ENCODE measurements around the gene TICAM1. TPM values are rescaled to one million over a fixed set of nuclear protein-coding genes. Genes with fewer than 3 reads are reported as not detected.
"Not testable (repeated sequence)": the region's sequence is repeated elsewhere in the genome, so short reads cannot be mapped to it uniquely, and the experiment has no call there.

TICAM1 gene
- total and polyA plus RNA-seq, 7 donors: 3.9 to 49.0 (median 5.3) TPM

- Histone ChIP-seq H3K27ac (no peak overlapping the region), H3K27me3 (no peaks in the 10 kb centered on the region), H3K4me3 (no peak overlapping the region), H3K9me3 (no peaks in the 10 kb centered on the region), H3K4me1 (peaks cover 0 to 15% (median 6%) of the 10 kb centered on the region in 4 donors), H3K36me3 (no peaks in the 10 kb centered on the region)
- no peak for DNase-seq
- WGBS, 2 donors: 83 to 88% methylated on average over 6 of the region's 6 CpGs
- TF ChIP-seq POLR2A (IDR thresholded peaks at IDR 0.05) (no peak), EP300 (IDR thresholded peaks at IDR 0.05) (no peak), POLR2AphosphoS5 (IDR thresholded peaks at IDR 0.05) (no peak)
- TF ChIP-seq, protein P1, sequence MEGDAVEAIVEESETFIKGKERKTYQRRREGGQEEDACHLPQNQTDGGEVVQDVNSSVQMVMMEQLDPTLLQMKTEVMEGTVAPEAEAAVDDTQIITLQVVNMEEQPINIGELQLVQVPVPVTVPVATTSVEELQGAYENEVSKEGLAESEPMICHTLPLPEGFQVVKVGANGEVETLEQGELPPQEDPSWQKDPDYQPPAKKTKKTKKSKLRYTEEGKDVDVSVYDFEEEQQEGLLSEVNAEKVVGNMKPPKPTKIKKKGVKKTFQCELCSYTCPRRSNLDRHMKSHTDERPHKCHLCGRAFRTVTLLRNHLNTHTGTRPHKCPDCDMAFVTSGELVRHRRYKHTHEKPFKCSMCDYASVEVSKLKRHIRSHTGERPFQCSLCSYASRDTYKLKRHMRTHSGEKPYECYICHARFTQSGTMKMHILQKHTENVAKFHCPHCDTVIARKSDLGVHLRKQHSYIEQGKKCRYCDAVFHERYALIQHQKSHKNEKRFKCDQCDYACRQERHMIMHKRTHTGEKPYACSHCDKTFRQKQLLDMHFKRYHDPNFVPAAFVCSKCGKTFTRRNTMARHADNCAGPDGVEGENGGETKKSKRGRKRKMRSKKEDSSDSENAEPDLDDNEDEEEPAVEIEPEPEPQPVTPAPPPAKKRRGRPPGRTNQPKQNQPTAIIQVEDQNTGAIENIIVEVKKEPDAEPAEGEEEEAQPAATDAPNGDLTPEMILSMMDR (IDR thresholded peaks at IDR 0.05): no peak
- intact Hi-C loops (cut with DNase I): no loop called here
Observed at GRCh38 chr19:4806384-4806783, 25.1 kb downstream of the TICAM1 start.

GRCh38 chr19:4805140-4805539 is 26.4 kb downstream of the TICAM1 start:
- H3K9me3 ChIP-seq; DNase-seq; H3K27ac ChIP-seq; H3K36me3 ChIP-seq; H3K4me3 ChIP-seq; H3K27me3 ChIP-seq; intact Hi-C loops (cut with DNase I): not testable (repeated sequence)
- H3K4me1 ChIP-seq: peaks cover 0 to 15% (median 6%) of the 10 kb centered on the region in 4 donors
- 90 to 96% methylated on average over 6 of the region's 6 CpGs for whole genome bisulfite sequencing, 2 donors

DNA sequence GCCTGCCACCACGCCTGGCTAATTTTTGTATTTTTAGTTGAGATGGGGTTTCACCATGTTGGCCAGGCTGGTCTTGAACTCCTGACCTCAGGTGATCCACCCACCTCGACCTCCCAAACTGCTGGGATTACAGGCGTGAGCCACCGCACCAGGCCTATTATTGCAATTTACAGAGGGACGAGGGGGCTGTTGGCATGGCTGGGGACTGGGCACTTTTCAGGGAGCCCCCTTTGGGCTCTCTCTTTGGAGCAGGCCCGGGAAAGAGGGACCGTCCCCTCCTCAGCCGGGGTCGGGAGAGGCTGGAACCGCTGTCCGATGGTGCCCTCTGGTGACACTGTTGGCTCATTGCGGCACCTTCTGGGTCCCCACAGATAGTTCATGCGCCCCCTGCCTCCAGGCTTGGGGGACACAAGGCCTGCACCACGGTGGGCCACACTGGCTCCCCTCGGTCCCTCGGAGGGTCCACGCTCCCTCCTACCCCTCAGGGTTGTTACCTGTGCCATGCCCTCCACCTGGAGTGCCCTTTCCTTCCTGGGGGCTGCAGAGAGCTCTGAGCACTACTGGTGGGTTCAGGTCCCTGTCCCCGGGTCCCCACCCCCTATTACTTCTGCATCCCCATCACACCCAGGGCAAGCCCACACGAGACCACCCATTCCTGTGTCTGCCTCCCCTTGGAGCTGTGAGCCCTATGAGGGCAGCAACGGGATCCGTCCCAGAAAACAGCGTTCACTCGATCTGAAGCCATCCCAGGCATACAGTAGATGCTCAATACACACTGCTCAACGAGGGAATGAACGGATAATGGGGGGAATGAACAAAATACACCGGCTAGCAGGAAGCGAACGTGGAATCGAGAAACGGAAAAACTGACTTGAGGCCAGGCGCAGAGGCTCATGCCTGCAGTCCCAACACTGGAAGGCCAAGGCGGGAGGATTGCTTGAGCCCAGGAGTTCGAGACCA is 27.5 kb downstream of the TICAM1 start:
- no peak for DNase-seq
- TF ChIP-seq, protein P1 (IDR thresholded peaks at IDR 0.05): peak; percentile 5 to 64 (median 32)
- TF ChIP-seq EP300 (IDR thresholded peaks at IDR 0.05): no peak
- 42 to 48% methylated on average over 33 of the region's 33 CpGs for WGBS, 2 donors
- H3K27me3 ChIP-seq: no peaks in the 10 kb centered on the region
- intact Hi-C loops (cut with DNase I): no loop called here
- peaks cover 0 to 3% (median 0%) of the 10 kb centered on the region in 4 donors for H3K36me3 ChIP-seq
- no peaks in the 10 kb centered on the region for H3K9me3 ChIP-seq
- H3K4me1 ChIP-seq: peaks cover 0 to 10% (median 6%) of the 10 kb centered on the region in 4 donors
- no peak overlapping the region for H3K27ac ChIP-seq
- no peak overlapping the region for H3K4me3 ChIP-seq

GRCh38 chr19:4802711-4803110 is 28.8 kb downstream of the TICAM1 start:
- no peak for DNase-seq
- intact Hi-C loops (cut with DNase I): no loop called here
- 67 to 83% methylated on average over 7 of the region's 7 CpGs for WGBS, 2 donors

GRCh38 chr19:4801085-4801619 is 30.4 kb downstream of the TICAM1 start:
- Histone ChIP-seq H3K4me1 (peaks cover 0 to 13% (median 10%) of the 10 kb centered on the region in 4 donors), H3K27ac (no peak overlapping the region), H3K4me3 (no peak overlapping the region), H3K9me3 (no peaks in the 10 kb centered on the region), H3K27me3 (no peaks in the 10 kb centered on the region), H3K36me3 (peaks cover 0 to 12% (median 4%) of the 10 kb centered on the region in 4 donors)
- 55 to 83% methylated on average over 3 of the region's 3 CpGs for WGBS, 2 donors
- DNase-seq: no peak
- TF ChIP-seq, protein P1 (IDR thresholded peaks at IDR 0.05): no peak
- TF ChIP-seq POLR2A (IDR thresholded peaks at IDR 0.05) (no peak), EP300 (IDR thresholded peaks at IDR 0.05) (no peak), POLR2AphosphoS5 (IDR thresholded peaks at IDR 0.05) (no peak)
- intact Hi-C loops (cut with DNase I): no loop called here

More at GRCh38 chr19:4802711-4803110, 28.8 kb downstream of the TICAM1 start:
- H3K9me3 ChIP-seq: no peaks in the 10 kb centered on the region
- H3K36me3 ChIP-seq: peaks cover 0 to 3% (median 2%) of the 10 kb centered on the region in 4 donors
- no peaks in the 10 kb centered on the region for H3K27me3 ChIP-seq
- no peak overlapping the region for H3K4me3 ChIP-seq
- TF ChIP-seq POLR2AphosphoS5 (IDR thresholded peaks at IDR 0.05): no peak
- no peak for TF ChIP-seq EP300 (IDR thresholded peaks at IDR 0.05)
- TF ChIP-seq, protein P1 (IDR thresholded peaks at IDR 0.05): no peak
- TF ChIP-seq POLR2A (IDR thresholded peaks at IDR 0.05): no peak
- H3K4me1 ChIP-seq: peaks cover 0 to 10% (median 6%) of the 10 kb centered on the region in 4 donors
- H3K27ac ChIP-seq: no peak overlapping the region

Data from sigmoid colon (tissue), 7 donors.